ENCODE results near the gene ZNRF2.
"Not testable (repeated sequence)": the region's sequence is repeated elsewhere in the genome, so short reads cannot be mapped to it uniquely, and the experiment has no call there.

DNA sequence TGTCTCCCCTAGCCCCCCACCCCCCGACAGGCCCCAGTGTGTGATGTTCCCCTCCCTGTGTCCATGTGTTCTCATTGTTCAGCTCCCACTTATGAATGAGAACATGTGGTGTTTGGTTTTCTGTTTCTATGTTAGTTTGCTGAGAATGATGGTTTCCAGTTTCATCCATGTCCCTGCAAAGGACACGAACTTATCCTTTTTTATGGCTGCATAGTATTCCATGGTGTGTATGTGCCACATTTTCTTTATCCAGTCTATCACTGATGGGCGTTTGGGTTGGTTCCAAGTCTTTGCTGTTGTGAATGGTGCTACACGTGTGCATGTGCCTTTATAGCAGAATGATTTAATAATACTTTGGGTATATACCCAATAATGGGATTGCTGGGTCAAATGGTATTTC lies 96.4 kb downstream of the ZNRF2 start:
- not testable (repeated sequence) for TF ChIP-seq POLR2A (IDR thresholded peaks at IDR 0.05)
- TF ChIP-seq, protein P1, sequence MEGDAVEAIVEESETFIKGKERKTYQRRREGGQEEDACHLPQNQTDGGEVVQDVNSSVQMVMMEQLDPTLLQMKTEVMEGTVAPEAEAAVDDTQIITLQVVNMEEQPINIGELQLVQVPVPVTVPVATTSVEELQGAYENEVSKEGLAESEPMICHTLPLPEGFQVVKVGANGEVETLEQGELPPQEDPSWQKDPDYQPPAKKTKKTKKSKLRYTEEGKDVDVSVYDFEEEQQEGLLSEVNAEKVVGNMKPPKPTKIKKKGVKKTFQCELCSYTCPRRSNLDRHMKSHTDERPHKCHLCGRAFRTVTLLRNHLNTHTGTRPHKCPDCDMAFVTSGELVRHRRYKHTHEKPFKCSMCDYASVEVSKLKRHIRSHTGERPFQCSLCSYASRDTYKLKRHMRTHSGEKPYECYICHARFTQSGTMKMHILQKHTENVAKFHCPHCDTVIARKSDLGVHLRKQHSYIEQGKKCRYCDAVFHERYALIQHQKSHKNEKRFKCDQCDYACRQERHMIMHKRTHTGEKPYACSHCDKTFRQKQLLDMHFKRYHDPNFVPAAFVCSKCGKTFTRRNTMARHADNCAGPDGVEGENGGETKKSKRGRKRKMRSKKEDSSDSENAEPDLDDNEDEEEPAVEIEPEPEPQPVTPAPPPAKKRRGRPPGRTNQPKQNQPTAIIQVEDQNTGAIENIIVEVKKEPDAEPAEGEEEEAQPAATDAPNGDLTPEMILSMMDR (IDR thresholded peaks at IDR 0.05), result not testable (repeated sequence)
